HEK293 (cell line): ENCODE measurements around the gene ZNF33B.
A peak's percentile ranks its signal among the peaks of the same experiment; 100 is the strongest.

ENCODE experiments used
- CTCF ChIA-PET: fragments of 350-600 bp; formaldehyde crosslinking; extraction: SDS; loops from one replicate; lab custom pipeline; 2021; ENCODE audit warnings: antibody characterized with exemption; lab: Yijun Ruan, JAX
- POLR2A ChIA-PET: fragments of 300-600 bp; formaldehyde crosslinking; extraction: SDS; loops from one replicate; lab custom pipeline; 2020; ENCODE audit warnings: antibody characterized with exemption, inconsistent platforms; lab: Yijun Ruan, JAX
- H3K27ac ChIP-seq: fragments of 200-500 bp; sonication (Bioruptor generic); 2 replicates; pipeline ENCODE4 v1.5.1; 2014; ENCODE audit warnings: low read depth, low read length, control low read depth, inconsistent platforms; ENCODE audit errors: extremely low read depth
- H3K36me3 ChIP-seq, 2 experiments: fragments of 200-500 bp in 1 of 2; sonication (Bioruptor generic) in 1 of 2; 1 replicate in 1 of 2; 2 replicates in 1 of 2; pipeline ENCODE4 v1.5.1; 2014 to 2017; ENCODE audit warnings: inconsistent platforms in 2 of 2, low read length in 2 of 2; ENCODE audit not compliant: control insufficient read depth in 2 of 2, insufficient read depth in 1 of 2
- H3K4me1 ChIP-seq: fragments of 200-500 bp; sonication (Bioruptor generic); 2 replicates; pipeline ENCODE4 v1.5.1; 2014; ENCODE audit warnings: mild to moderate bottlenecking, low read length, inconsistent platforms; ENCODE audit not compliant: control insufficient read depth, insufficient read depth
- H3K4me3 ChIP-seq: 2 replicates; pipeline ENCODE4 v1.5.1; 2011; ENCODE audit warnings: low read depth, mild to moderate bottlenecking, control low read depth, low read length, moderate library complexity
- H3K9me3 ChIP-seq: fragments of 200-500 bp; sonication (Bioruptor generic); 2 replicates; pipeline ENCODE4 v1.5.1; 2014; ENCODE audit warnings: low read depth, low read length, inconsistent platforms; ENCODE audit not compliant: control insufficient read depth, insufficient read depth
- BCL11A ChIP-seq: fragments of 450-650 bp; formaldehyde crosslinking; IDR thresholded peaks from 2 replicates; pipeline ENCODE4 v1.5.1; 2016; ENCODE audit warnings: low read depth, missing biosample characterization, missing genetic modification characterization
- GLIS2 ChIP-seq: fragments of 450-650 bp; formaldehyde crosslinking; IDR thresholded peaks from 2 replicates; pipeline ENCODE4 v1.5.1; 2016; ENCODE audit warnings: missing biosample characterization, missing genetic modification characterization
- IKZF3 ChIP-seq: fragments of 450-650 bp; IDR thresholded peaks from 2 replicates; pipeline ENCODE4 v1.5.0; 2018; ENCODE audit warnings: missing biosample characterization, mild to moderate bottlenecking, missing genetic modification characterization, moderate library complexity
- KLF1 ChIP-seq: fragments of 450-650 bp; formaldehyde crosslinking; IDR thresholded peaks from 2 replicates; pipeline ENCODE4 v1.5.1; 2016; ENCODE audit warnings: missing biosample characterization, missing genetic modification characterization
- RBAK ChIP-seq: fragments of 450-650 bp; formaldehyde crosslinking; IDR thresholded peaks from 2 replicates; pipeline ENCODE4 v1.5.1; 2016; ENCODE audit warnings: missing biosample characterization, missing genetic modification characterization
- SP3 ChIP-seq: fragments of 450-650 bp; formaldehyde crosslinking; IDR thresholded peaks from 2 replicates; pipeline ENCODE4 v1.5.1; 2016; ENCODE audit warnings: missing biosample characterization, missing genetic modification characterization
- SP7 ChIP-seq: fragments of 450-650 bp; formaldehyde crosslinking; IDR thresholded peaks from 2 replicates; pipeline ENCODE4 v1.5.1; 2016; ENCODE audit warnings: missing biosample characterization, missing genetic modification characterization
- YY1 ChIP-seq: fragments of 450-650 bp; formaldehyde crosslinking; IDR thresholded peaks from 2 replicates; pipeline ENCODE4 v1.5.1; 2018; ENCODE audit warnings: missing biosample characterization, missing genetic modification characterization
- ZBTB10 ChIP-seq: fragments of 450-650 bp; formaldehyde crosslinking; IDR thresholded peaks from 2 replicates; pipeline ENCODE4 v1.5.1; 2016; ENCODE audit warnings: missing biosample characterization, missing genetic modification characterization
- ZBTB17 ChIP-seq: fragments of 450-650 bp; formaldehyde crosslinking; IDR thresholded peaks from 2 replicates; pipeline ENCODE4 v1.5.1; 2016; ENCODE audit warnings: missing biosample characterization, missing genetic modification characterization
- ZBTB20 ChIP-seq: fragments of 450-650 bp; formaldehyde crosslinking; IDR thresholded peaks from 2 replicates; pipeline ENCODE4 v1.5.1; 2016; ENCODE audit warnings: missing biosample characterization, missing genetic modification characterization
- ZBTB26 ChIP-seq: fragments of 450-650 bp; formaldehyde crosslinking; optimal IDR thresholded peaks from 2 replicates; pipeline ENCODE3; 2016; ENCODE audit warnings: missing biosample characterization, mild to moderate bottlenecking, missing genetic modification characterization
- ZBTB44 ChIP-seq: fragments of 450-650 bp; IDR thresholded peaks from 2 replicates; pipeline ENCODE4 v1.5.1; 2018; ENCODE audit warnings: missing biosample characterization, mild to moderate bottlenecking, missing genetic modification characterization
- ZBTB48 ChIP-seq: fragments of 450-650 bp; formaldehyde crosslinking; IDR thresholded peaks from 2 replicates; pipeline ENCODE4 v1.5.1; 2016; ENCODE audit warnings: missing biosample characterization, missing genetic modification characterization
- ZBTB6 ChIP-seq: fragments of 450-650 bp; formaldehyde crosslinking; IDR thresholded peaks from 2 replicates; pipeline ENCODE4 v1.5.1; 2017; ENCODE audit warnings: missing biosample characterization, missing genetic modification characterization
- ZBTB8A ChIP-seq: fragments of 450-650 bp; formaldehyde crosslinking; IDR thresholded peaks from 2 replicates; pipeline ENCODE4 v1.5.1; 2016; ENCODE audit warnings: missing biosample characterization, missing genetic modification characterization
- ZEB2 ChIP-seq: fragments of 450-650 bp; formaldehyde crosslinking; IDR thresholded peaks from 2 replicates; pipeline ENCODE4 v1.5.1; 2016; ENCODE audit warnings: missing biosample characterization, missing genetic modification characterization
- ZNF121 ChIP-seq: fragments of 450-650 bp; formaldehyde crosslinking; IDR thresholded peaks from 2 replicates; pipeline ENCODE4 v1.5.1; 2016; ENCODE audit warnings: missing biosample characterization, missing genetic modification characterization
- ZNF274 ChIP-seq, 2 experiments: fragments of 200-500 bp in 1 of 2; fragments of 450-650 bp in 1 of 2; sonication (Bioruptor generic) in 1 of 2; formaldehyde crosslinking in 1 of 2; IDR thresholded peaks; 2 replicates each; pipeline versions ENCODE4 v1.5.1 to v1.6.1; 2014 to 2016; ENCODE audit warnings: borderline replicate concordance in 1 of 2, inconsistent platforms in 1 of 2, low read length in 1 of 2, missing biosample characterization in 1 of 2, missing genetic modification characterization in 1 of 2
- ZNF335 ChIP-seq: fragments of 450-650 bp; formaldehyde crosslinking; conservative IDR thresholded peaks from 2 replicates; pipeline ENCODE4 v1.5.1; 2016; ENCODE audit warnings: missing biosample characterization, missing genetic modification characterization
- ZNF391 ChIP-seq: fragments of 450-650 bp; formaldehyde crosslinking; IDR thresholded peaks from 2 replicates; pipeline ENCODE4 v1.5.1; 2016; ENCODE audit warnings: low read depth, missing biosample characterization, missing genetic modification characterization, borderline replicate concordance
- ZNF501 ChIP-seq: fragments of 450-650 bp; formaldehyde crosslinking; IDR thresholded peaks from 2 replicates; pipeline ENCODE4 v1.5.1; 2016; ENCODE audit warnings: missing biosample characterization, missing genetic modification characterization
- ZNF626 ChIP-seq: fragments of 450-650 bp; sonication (Bioruptor Pico); formaldehyde crosslinking; IDR thresholded peaks from 2 replicates; pipeline ENCODE4 v1.5.1; 2018; ENCODE audit warnings: missing biosample characterization, missing genetic modification characterization, inconsistent platforms
- ZSCAN5A ChIP-seq: fragments of 450-650 bp; formaldehyde crosslinking; IDR thresholded peaks from 2 replicates; pipeline ENCODE4 v1.5.1; 2016; ENCODE audit warnings: missing biosample characterization, missing genetic modification characterization
- ZXDB ChIP-seq: fragments of 450-650 bp; formaldehyde crosslinking; IDR thresholded peaks from 2 replicates; pipeline ENCODE4 v1.5.1; 2016; ENCODE audit warnings: missing biosample characterization, missing genetic modification characterization
- TF ChIP-seq, protein P1 (sequence below): fragments of 450-650 bp; formaldehyde crosslinking; IDR thresholded peaks from 2 replicates; pipeline ENCODE4 v1.5.1; 2017; ENCODE audit warnings: missing biosample characterization, missing genetic modification characterization

ZNF33B gene

GRCh38 chr10:42553064-42553407, 85.3 kb downstream of the ZNF33B start (continued):
- TF ChIP-seq ZNF335 (peak; percentile 94), ZBTB44 (tag by site-specific recombination) (no peak), ZNF121 (tag by site-specific recombination) (no peak), ZBTB20 (tag by site-specific recombination) (peak; percentile 46; the same call in 1 of the 2 replicates), SP7 (tag by site-specific recombination) (no peak)

DNA sequence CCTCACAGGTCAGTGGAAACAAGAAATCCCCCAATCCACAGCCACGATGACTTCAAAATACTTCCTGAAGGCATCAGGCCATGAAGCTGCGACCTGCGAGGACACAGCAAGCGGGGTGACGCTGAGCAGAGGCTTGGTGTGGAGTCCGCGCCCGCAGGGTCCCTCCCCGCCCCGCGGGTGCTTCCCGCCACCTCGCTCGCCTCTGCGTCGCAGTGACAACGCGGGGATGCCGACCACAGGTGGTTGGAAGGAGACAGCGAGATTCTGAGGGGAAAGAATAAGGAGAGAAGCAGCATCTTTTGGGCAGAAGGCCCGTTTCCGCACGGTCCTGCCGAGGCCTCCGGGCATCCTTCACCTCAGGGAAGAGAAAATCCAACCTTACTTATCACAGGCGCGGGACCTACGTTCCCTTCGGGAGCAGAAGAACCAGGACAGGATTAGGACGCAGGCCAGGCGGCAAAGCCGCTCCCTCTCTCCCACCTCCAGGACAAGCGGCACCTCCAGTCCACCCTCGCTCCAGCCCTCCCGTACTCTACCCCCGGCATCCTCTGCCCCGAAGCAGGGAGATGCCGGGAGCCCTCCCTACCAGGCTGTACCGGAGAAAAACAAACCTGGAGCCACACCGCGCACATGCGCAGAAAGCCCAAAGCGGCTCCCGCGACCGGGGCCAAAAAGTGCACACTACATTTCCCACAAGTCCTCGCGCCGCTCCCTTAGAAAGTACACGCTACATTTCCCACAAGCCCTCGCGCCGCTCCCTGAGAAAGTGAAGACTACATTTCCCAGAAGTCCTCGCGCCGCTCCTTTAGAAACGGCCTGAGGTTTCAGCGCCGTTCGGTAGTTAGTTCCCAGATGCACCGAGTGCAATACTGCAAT, 85.9 kb downstream of the ZNF33B start:
- CTCF ChIA-PET: no interaction called here
- H3K27ac ChIP-seq: peak overlapping the region; percentile 25; the same call in 1 of the 2 replicates
- H3K4me1 ChIP-seq: no peaks in the 10 kb centered on the region
- no peaks in the 10 kb centered on the region for H3K9me3 ChIP-seq
- peaks cover 0 to 27% of the 10 kb centered on the region in 2 experiments; a peak in 2 of 3 replicates for H3K36me3 ChIP-seq
- POLR2A ChIA-PET: no interaction called here
- peak overlapping the region; percentile 53 for H3K4me3 ChIP-seq
- TF ChIP-seq BCL11A (tag by site-specific recombination) (no peak), ZEB2 (tag by site-specific recombination) (peak; percentile 32; the same call in 1 of the 2 replicates), ZNF391 (tag by site-specific recombination) (no peak), ZBTB26 (tag by site-specific recombination) (peak; percentile 64), IKZF3 (peak; percentile 26; the same call in 1 of the 2 replicates), ZNF626 (no peak), ZNF335 (peak; percentile 68; the same call in 1 of the 2 replicates), ZSCAN5A (tag by site-specific recombination) (0 out of 2 replicates have a peak, but pooled peaks have one; percentile 15), GLIS2 (peak; percentile 70), YY1 (tag by site-specific recombination) (no peak), ZBTB48 (peak; percentile 44; the same call in 1 of the 2 replicates), ZXDB (tag by site-specific recombination) (peak; percentile 53), ZNF274 (IDR thresholded peaks at IDR 0.05; ENCODE audit: low read length) (no peak), ZNF274 (tag by site-specific recombination; IDR thresholded peaks at IDR 0.05; ENCODE audit: borderline replicate concordance) (no peak), RBAK (tag by site-specific recombination) (no peak), KLF1 (tag by site-specific recombination) (no peak), ZBTB6 (peak; percentile 82), SP3 (peak; percentile 53; the same call in 1 of the 2 replicates), ZBTB10 (tag by site-specific recombination) (no peak), ZNF501 (0 out of 2 replicates have a peak, but pooled peaks have one; percentile 25), ZBTB17 (peak; percentile 82), ZBTB8A (tag by site-specific recombination) (0 out of 2 replicates have a peak, but pooled peaks have one; percentile 13)
- TF ChIP-seq, protein P1, sequence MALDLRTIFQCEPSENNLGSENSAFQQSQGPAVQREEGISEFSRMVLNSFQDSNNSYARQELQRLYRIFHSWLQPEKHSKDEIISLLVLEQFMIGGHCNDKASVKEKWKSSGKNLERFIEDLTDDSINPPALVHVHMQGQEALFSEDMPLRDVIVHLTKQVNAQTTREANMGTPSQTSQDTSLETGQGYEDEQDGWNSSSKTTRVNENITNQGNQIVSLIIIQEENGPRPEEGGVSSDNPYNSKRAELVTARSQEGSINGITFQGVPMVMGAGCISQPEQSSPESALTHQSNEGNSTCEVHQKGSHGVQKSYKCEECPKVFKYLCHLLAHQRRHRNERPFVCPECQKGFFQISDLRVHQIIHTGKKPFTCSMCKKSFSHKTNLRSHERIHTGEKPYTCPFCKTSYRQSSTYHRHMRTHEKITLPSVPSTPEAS (tag by site-specific recombination): no peak
